K562 (cell line): ENCODE results near the gene ODAPH. TPM values are rescaled to one million over a fixed set of nuclear protein-coding genes. Genes with fewer than 3 reads are reported as not detected.

Experiments used
- HCFC1 ChIP-seq: IDR thresholded peaks from 2 replicates; pipeline ENCODE4 v1.6.1; 2012; ENCODE audit warnings: low read depth, low read length, improper control_type of control experiment
- HOMEZ ChIP-seq: fragments of 250-450 bp; sonication (Bioruptor Pico); IDR thresholded peaks from 2 replicates; pipeline ENCODE4 v1.4.0; 2020; ENCODE audit warnings: mild to moderate bottlenecking, moderate library complexity
- ZNF23 ChIP-seq: fragments of 250-450 bp; sonication (Bioruptor Pico); IDR thresholded peaks from 2 replicates; pipeline ENCODE4 v1.4.0; 2020; ENCODE audit warnings: mild to moderate bottlenecking
- polyA plus RNA-seq, 8 experiments: library from polyadenylated mRNA; depleted of rRNA in 4 of 8; stranded (reverse) in 5 of 8; unstranded in 3 of 8; fragments of >200 nt; fragmentation: Nextera tagmentation in 2 of 8; fragmentation: Illumina TruSeq in 1 of 8; extraction: Ambion mirVana in 2 of 8; extraction: Trizol in 1 of 8; gene quantifications; 2 replicates each; pipeline versions ENCODE4 v1.2.1 to v1.2.3, GENCODE V29; 2011 to 2014; ENCODE audit warnings: inconsistent platforms in 1 of 8, missing spikeins in 1 of 8
- total RNA-seq, 7 experiments: library from RNA; depleted of rRNA in 6 of 7; stranded (reverse); fragments of >200 nt in 6 of 7; fragmentation: Illumina TruSeq in 2 of 7; extraction: Trizol in 2 of 7; gene quantifications; 2 replicates each; pipeline versions ENCODE4 v1.2.1 to v1.2.3, GENCODE V29; 2011 to 2021; ENCODE audit warnings: low replicate concordance in 1 of 7

The ODAPH gene
- total and polyA plus RNA-seq, 9 of the 15 experiments (the other 6 are each of a cell fraction or from before 2014, with no cell fraction given), result not detected

- TF ChIP-seq HOMEZ (CRISPR knock-in tag) (no peak), HCFC1 (no peak), ZNF23 (no peak)
Observed at GRCh38 chr4:75612306-75612705, 56.4 kb downstream of the ODAPH start (continued).

Other genes with a start within 250 kb of the ODAPH start
- 33.1 and 36.7 TPM in 2 replicates for gene RCHY1, start 41.7 kb upstream of the ODAPH start, total RNA-seq (2014; rRNA removed)
- 41.5 and 45.1 TPM in 2 replicates for gene RCHY1, start 41.7 kb upstream of the ODAPH start, total RNA-seq (2014; rRNA removed; fragmentation: Illumina TruSeq; extraction: Trizol)
- gene RCHY1, start 41.7 kb upstream of the ODAPH start, total RNA-seq (2015; rRNA removed; fragmentation: Illumina TruSeq; extraction: Trizol), result 24.8 and 27.3 TPM in 2 replicates
- gene RCHY1, start 41.7 kb upstream of the ODAPH start, total RNA-seq (2021), result 41.6 and 45.9 TPM in 2 replicates
- gene RCHY1, start 41.7 kb upstream of the ODAPH start, polyA plus RNA-seq (2011; rRNA removed), result 48.6 and 84.0 TPM in 2 replicates
- gene RCHY1, start 41.7 kb upstream of the ODAPH start, polyA plus RNA-seq (2014; fragmentation: Illumina TruSeq; extraction: Trizol), result 52.2 and 56.6 TPM in 2 replicates
- gene RCHY1, start 41.7 kb upstream of the ODAPH start, polyA plus RNA-seq (2014; fragmentation: Nextera tagmentation; extraction: Ambion mirVana), result 10 to 100 TPM; 71.2 to 85.1 TPM
- gene RCHY1, start 41.7 kb upstream of the ODAPH start, polyA plus RNA-seq (2014; rRNA removed), result 37.3 and 38.2 TPM in 2 replicates
- 8.9 and 12.0 TPM in 2 replicates for gene THAP6, start 41.6 kb upstream of the ODAPH start, total RNA-seq (2014; rRNA removed)
- 17.3 and 20.9 TPM in 2 replicates for gene THAP6, start 41.6 kb upstream of the ODAPH start, total RNA-seq (2014; rRNA removed; fragmentation: Illumina TruSeq; extraction: Trizol)
- 14.6 and 15.4 TPM in 2 replicates for gene THAP6, start 41.6 kb upstream of the ODAPH start, total RNA-seq (2015; rRNA removed; fragmentation: Illumina TruSeq; extraction: Trizol)
- gene THAP6, start 41.6 kb upstream of the ODAPH start, total RNA-seq (2021), result 13.7 and 15.1 TPM in 2 replicates
- gene THAP6, start 41.6 kb upstream of the ODAPH start, polyA plus RNA-seq (2011; rRNA removed), result 25.3 and 30.4 TPM in 2 replicates
- 18.1 and 19.8 TPM in 2 replicates for gene THAP6, start 41.6 kb upstream of the ODAPH start, polyA plus RNA-seq (2014; fragmentation: Illumina TruSeq; extraction: Trizol)
- gene THAP6, start 41.6 kb upstream of the ODAPH start, polyA plus RNA-seq (2014; fragmentation: Nextera tagmentation; extraction: Ambion mirVana), result 10 to 100 TPM; 16.3 to 20.1 TPM
- gene THAP6, start 41.6 kb upstream of the ODAPH start, polyA plus RNA-seq (2014; rRNA removed), result 18.0 and 20.7 TPM in 2 replicates
- not detected in 2 replicates for gene CDKL2, start 74.5 kb downstream of the ODAPH start, total RNA-seq (2014; rRNA removed)
- gene CDKL2, start 74.5 kb downstream of the ODAPH start, total RNA-seq (2014; rRNA removed; fragmentation: Illumina TruSeq; extraction: Trizol), result 0.06 TPM in 1 of 2 replicates, not detected in the other
- 0.04 TPM in 1 of 2 replicates, not detected in the other for gene CDKL2, start 74.5 kb downstream of the ODAPH start, total RNA-seq (2015; rRNA removed; fragmentation: Illumina TruSeq; extraction: Trizol)
- gene CDKL2, start 74.5 kb downstream of the ODAPH start, total RNA-seq (2021), result 0.16 TPM in 1 of 2 replicates, not detected in the other
- 0.05 TPM in 1 of 2 replicates, not detected in the other for gene CDKL2, start 74.5 kb downstream of the ODAPH start, polyA plus RNA-seq (2011; rRNA removed)
- gene CDKL2, start 74.5 kb downstream of the ODAPH start, polyA plus RNA-seq (2014; fragmentation: Illumina TruSeq; extraction: Trizol), result not detected in 2 replicates
- under 1 TPM in 1 of 2 experiments, not detected in 1; 0.01 TPM for gene CDKL2, start 74.5 kb downstream of the ODAPH start, polyA plus RNA-seq (2014; fragmentation: Nextera tagmentation; extraction: Ambion mirVana)
- 0.03 TPM in 1 of 2 replicates, not detected in the other for gene CDKL2, start 74.5 kb downstream of the ODAPH start, polyA plus RNA-seq (2014; rRNA removed)
- gene G3BP2, start 117.3 kb downstream of the ODAPH start, total RNA-seq (2014; rRNA removed), result 84.6 and 88.9 TPM in 2 replicates
- 138 and 159 TPM in 2 replicates for gene G3BP2, start 117.3 kb downstream of the ODAPH start, total RNA-seq (2014; rRNA removed; fragmentation: Illumina TruSeq; extraction: Trizol)
- gene G3BP2, start 117.3 kb downstream of the ODAPH start, total RNA-seq (2015; rRNA removed; fragmentation: Illumina TruSeq; extraction: Trizol), result 125 and 130 TPM in 2 replicates
- 143 and 160 TPM in 2 replicates for gene G3BP2, start 117.3 kb downstream of the ODAPH start, total RNA-seq (2021)
- gene G3BP2, start 117.3 kb downstream of the ODAPH start, polyA plus RNA-seq (2011; rRNA removed), result 90.9 and 141 TPM in 2 replicates
- gene G3BP2, start 117.3 kb downstream of the ODAPH start, polyA plus RNA-seq (2014; fragmentation: Illumina TruSeq; extraction: Trizol), result 143 and 222 TPM in 2 replicates
- gene G3BP2, start 117.3 kb downstream of the ODAPH start, polyA plus RNA-seq (2014; fragmentation: Nextera tagmentation; extraction: Ambion mirVana), result 10 to 100 TPM; 25.2 to 36.2 TPM
- 83.7 and 90.2 TPM in 2 replicates for gene G3BP2, start 117.3 kb downstream of the ODAPH start, polyA plus RNA-seq (2014; rRNA removed)
- 48.5 and 54.0 TPM in 2 replicates for gene USO1, start 168.5 kb downstream of the ODAPH start, total RNA-seq (2014; rRNA removed)
- 76.2 and 80.2 TPM in 2 replicates for gene USO1, start 168.5 kb downstream of the ODAPH start, total RNA-seq (2014; rRNA removed; fragmentation: Illumina TruSeq; extraction: Trizol)
- gene USO1, start 168.5 kb downstream of the ODAPH start, total RNA-seq (2015; rRNA removed; fragmentation: Illumina TruSeq; extraction: Trizol), result 68.7 and 72.8 TPM in 2 replicates
- 45.3 and 48.0 TPM in 2 replicates for gene USO1, start 168.5 kb downstream of the ODAPH start, total RNA-seq (2021)
- gene USO1, start 168.5 kb downstream of the ODAPH start, polyA plus RNA-seq (2011; rRNA removed), result 87.5 and 97.8 TPM in 2 replicates
- gene USO1, start 168.5 kb downstream of the ODAPH start, polyA plus RNA-seq (2014; fragmentation: Illumina TruSeq; extraction: Trizol), result 54.5 and 71.6 TPM in 2 replicates
- 10 to 100 TPM; 19.3 to 22.1 TPM for gene USO1, start 168.5 kb downstream of the ODAPH start, polyA plus RNA-seq (2014; fragmentation: Nextera tagmentation; extraction: Ambion mirVana)
- 44.3 and 45.1 TPM in 2 replicates for gene USO1, start 168.5 kb downstream of the ODAPH start, polyA plus RNA-seq (2014; rRNA removed)